ENCODE results near the gene IRAG1.

IRAG1 gene

DNA sequence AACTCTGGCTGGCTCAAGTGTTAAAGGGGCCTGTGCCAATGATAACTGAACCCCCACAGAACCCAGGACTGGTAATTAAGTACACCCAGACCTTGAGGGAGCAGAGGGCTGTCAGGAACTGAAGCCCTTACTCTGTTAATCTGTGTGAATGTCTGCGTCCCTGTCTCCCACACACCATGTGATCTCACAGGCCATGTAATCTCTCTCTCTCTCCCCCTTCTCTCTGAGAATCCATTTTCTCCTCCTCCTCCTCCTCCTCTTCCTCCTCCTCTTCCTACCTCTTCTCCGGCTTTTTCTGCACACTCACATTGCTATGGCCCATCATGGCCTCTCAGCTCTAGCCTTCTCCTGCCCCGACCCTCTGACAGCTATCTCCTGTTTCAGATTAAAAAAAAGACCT lies 14.6 kb upstream of the IRAG1 start:
- no peaks in the 10 kb centered on the region for H3K36me3 ChIP-seq (ENCODE audit: low read length)
- H3K27ac ChIP-seq (ENCODE audit: low read depth, low read length): no peak overlapping the region
- H3K27me3 ChIP-seq (ENCODE audit: low read length): no peaks in the 10 kb centered on the region
- H3K79me2 ChIP-seq (ENCODE audit: insufficient read depth, low read length): no peaks in the 10 kb centered on the region
- no peaks in the 10 kb centered on the region for H4K20me1 ChIP-seq (ENCODE audit: low read depth, low read length)
- no peaks in the 10 kb centered on the region for H3K9me2 ChIP-seq (replicated peaks; ENCODE audit: insufficient read depth, low read length)
- no peak overlapping the region for H2AFZ ChIP-seq (ENCODE audit: low read depth, low read length, severe bottlenecking)
- no peak for TF ChIP-seq EZH2phosphoT487 (conservative IDR thresholded peaks at IDR 0.05; ENCODE audit: low read length)
- no peak overlapping the region for H3K4me3 ChIP-seq (ENCODE audit: insufficient read depth, low read length, poor library complexity, severe bottlenecking)
- no peak overlapping the region for H3K4me2 ChIP-seq (ENCODE audit: low read depth, low read length, poor library complexity, severe bottlenecking)
- no peaks in the 10 kb centered on the region for H3F3A ChIP-seq (ENCODE audit: insufficient read depth)
- H3K9me3 ChIP-seq (ENCODE audit: insufficient read depth, low read length): no peaks in the 10 kb centered on the region
- no peak overlapping the region for H3K9ac ChIP-seq (ENCODE audit: low read length)

DNA sequence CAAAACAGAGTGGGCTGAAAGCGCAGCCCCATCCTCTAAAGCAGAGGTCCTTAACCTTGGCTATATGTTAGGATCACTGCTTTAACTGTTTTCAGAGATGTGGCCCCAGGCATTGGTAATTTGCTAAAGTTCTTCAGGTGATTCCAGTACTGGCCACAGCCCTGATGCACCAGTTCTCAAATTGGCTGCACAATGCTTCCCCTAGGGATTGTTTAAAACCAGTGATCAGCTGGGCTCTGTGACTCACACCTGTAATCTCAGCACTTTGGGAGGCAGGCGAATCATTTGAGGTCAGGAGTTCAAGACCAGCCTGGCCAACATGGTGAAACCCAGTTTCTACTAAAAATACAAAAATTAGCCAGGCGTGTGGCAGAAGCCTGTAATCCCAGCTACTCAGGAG lies 8.4 kb upstream of the IRAG1 start:
- H3K27me3 ChIP-seq (ENCODE audit: low read length): no peaks in the 10 kb centered on the region; the same call in 1 of the 2 replicates
- no peaks in the 10 kb centered on the region for H3K36me3 ChIP-seq (ENCODE audit: low read length)
- no peak overlapping the region for H3K4me2 ChIP-seq (ENCODE audit: low read depth, low read length, poor library complexity, severe bottlenecking)
- no peak overlapping the region for H3K27ac ChIP-seq (ENCODE audit: low read depth, low read length)
- no peaks in the 10 kb centered on the region for H3K9me2 ChIP-seq (replicated peaks; ENCODE audit: insufficient read depth, low read length)
- TF ChIP-seq EZH2phosphoT487 (conservative IDR thresholded peaks at IDR 0.05; ENCODE audit: low read length): no peak
- TF ChIP-seq, protein P1, sequence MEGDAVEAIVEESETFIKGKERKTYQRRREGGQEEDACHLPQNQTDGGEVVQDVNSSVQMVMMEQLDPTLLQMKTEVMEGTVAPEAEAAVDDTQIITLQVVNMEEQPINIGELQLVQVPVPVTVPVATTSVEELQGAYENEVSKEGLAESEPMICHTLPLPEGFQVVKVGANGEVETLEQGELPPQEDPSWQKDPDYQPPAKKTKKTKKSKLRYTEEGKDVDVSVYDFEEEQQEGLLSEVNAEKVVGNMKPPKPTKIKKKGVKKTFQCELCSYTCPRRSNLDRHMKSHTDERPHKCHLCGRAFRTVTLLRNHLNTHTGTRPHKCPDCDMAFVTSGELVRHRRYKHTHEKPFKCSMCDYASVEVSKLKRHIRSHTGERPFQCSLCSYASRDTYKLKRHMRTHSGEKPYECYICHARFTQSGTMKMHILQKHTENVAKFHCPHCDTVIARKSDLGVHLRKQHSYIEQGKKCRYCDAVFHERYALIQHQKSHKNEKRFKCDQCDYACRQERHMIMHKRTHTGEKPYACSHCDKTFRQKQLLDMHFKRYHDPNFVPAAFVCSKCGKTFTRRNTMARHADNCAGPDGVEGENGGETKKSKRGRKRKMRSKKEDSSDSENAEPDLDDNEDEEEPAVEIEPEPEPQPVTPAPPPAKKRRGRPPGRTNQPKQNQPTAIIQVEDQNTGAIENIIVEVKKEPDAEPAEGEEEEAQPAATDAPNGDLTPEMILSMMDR (IDR thresholded peaks at IDR 0.05; ENCODE audit: insufficient read depth, low read length, poor library complexity, severe bottlenecking): no peak
- H2AFZ ChIP-seq (ENCODE audit: low read depth, low read length, severe bottlenecking): no peak overlapping the region
- H4K20me1 ChIP-seq (ENCODE audit: low read depth, low read length): no peaks in the 10 kb centered on the region
- H3K9ac ChIP-seq (ENCODE audit: low read length): no peak overlapping the region
- H3K4me3 ChIP-seq (ENCODE audit: insufficient read depth, low read length, poor library complexity, severe bottlenecking): no peak overlapping the region
- no peaks in the 10 kb centered on the region for H3F3A ChIP-seq (ENCODE audit: insufficient read depth)
- H3K79me2 ChIP-seq (ENCODE audit: insufficient read depth, low read length): no peaks in the 10 kb centered on the region
- H3K9me3 ChIP-seq (ENCODE audit: insufficient read depth, low read length): peaks cover 5% of the 10 kb centered on the region; the same call in 1 of the 2 replicates

DNA sequence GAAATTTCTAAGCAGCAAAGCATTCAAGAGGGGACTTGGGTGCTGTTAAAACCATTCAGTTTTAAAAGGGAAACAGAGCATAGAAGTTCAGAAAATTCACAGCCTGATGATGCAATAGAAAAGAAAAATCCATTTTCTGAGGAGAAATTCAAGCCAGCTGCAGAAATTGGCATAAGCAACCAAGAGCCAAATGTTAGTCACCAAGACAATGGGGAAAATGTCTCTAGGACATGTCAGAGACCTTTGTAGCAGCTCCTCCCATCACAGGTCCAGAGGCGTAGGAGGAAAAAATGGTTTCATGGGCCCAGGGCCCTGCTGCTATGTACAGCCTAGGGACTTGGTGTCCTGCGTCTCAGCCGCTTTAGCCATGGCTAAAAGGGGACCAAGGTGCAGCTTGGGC lies 5.5 kb upstream of the IRAG1 start:
- H4K20me1 ChIP-seq (ENCODE audit: low read depth, low read length): no peaks in the 10 kb centered on the region
- no peaks in the 10 kb centered on the region for H3K79me2 ChIP-seq (ENCODE audit: insufficient read depth, low read length)
- H3K9me2 ChIP-seq (replicated peaks; ENCODE audit: insufficient read depth, low read length): no peaks in the 10 kb centered on the region
- no peak overlapping the region for H3K9ac ChIP-seq (ENCODE audit: low read length)
- no peak for TF ChIP-seq EZH2phosphoT487 (conservative IDR thresholded peaks at IDR 0.05; ENCODE audit: low read length)
- TF ChIP-seq, protein P1 (IDR thresholded peaks at IDR 0.05; ENCODE audit: insufficient read depth, low read length, poor library complexity, severe bottlenecking): no peak
- no peak overlapping the region for H3K4me3 ChIP-seq (ENCODE audit: insufficient read depth, low read length, poor library complexity, severe bottlenecking)
- no peak overlapping the region for H3K4me2 ChIP-seq (ENCODE audit: low read depth, low read length, poor library complexity, severe bottlenecking)
- H3K9me3 ChIP-seq (ENCODE audit: insufficient read depth, low read length): peaks cover 5% of the 10 kb centered on the region; the same call in 1 of the 2 replicates
- no peaks in the 10 kb centered on the region for H3F3A ChIP-seq (ENCODE audit: insufficient read depth)
- no peak overlapping the region for H3K27ac ChIP-seq (ENCODE audit: low read depth, low read length)
- H2AFZ ChIP-seq (ENCODE audit: low read depth, low read length, severe bottlenecking): no peak overlapping the region
- H3K27me3 ChIP-seq (ENCODE audit: low read length): no peaks in the 10 kb centered on the region; the same call in 1 of the 2 replicates
- H3K36me3 ChIP-seq (ENCODE audit: low read length): no peaks in the 10 kb centered on the region

DNA sequence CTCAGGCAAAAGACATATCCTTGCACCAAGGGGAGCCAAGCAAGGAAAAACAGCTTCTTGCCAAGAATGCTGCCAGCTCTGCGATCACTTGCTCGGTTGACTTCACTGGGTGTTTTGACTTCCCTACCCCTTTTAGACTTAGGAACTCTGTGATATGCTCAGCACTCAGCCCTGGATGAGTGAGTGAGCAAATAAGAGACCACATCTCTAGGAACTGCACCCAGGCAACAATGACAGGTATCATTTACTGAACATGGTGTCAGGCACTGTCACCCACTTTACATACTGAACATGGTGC lies 3.7 kb upstream of the IRAG1 start:
- Histone ChIP-seq H3K79me2 (ENCODE audit: insufficient read depth, low read length) (no peaks in the 10 kb centered on the region), H3K4me3 (ENCODE audit: insufficient read depth, low read length, poor library complexity, severe bottlenecking) (no peak overlapping the region), H2AFZ (ENCODE audit: low read depth, low read length, severe bottlenecking) (no peak overlapping the region), H3K9me3 (ENCODE audit: insufficient read depth, low read length) (peaks cover 5% of the 10 kb centered on the region; the same call in 1 of the 2 replicates), H3K36me3 (ENCODE audit: low read length) (no peaks in the 10 kb centered on the region), H3K9me2 (replicated peaks; ENCODE audit: insufficient read depth, low read length) (no peaks in the 10 kb centered on the region), H3K9ac (ENCODE audit: low read length) (no peak overlapping the region), H3F3A (ENCODE audit: insufficient read depth) (no peaks in the 10 kb centered on the region), H3K27me3 (ENCODE audit: low read length) (no peaks in the 10 kb centered on the region; the same call in 1 of the 2 replicates), H4K20me1 (ENCODE audit: low read depth, low read length) (no peaks in the 10 kb centered on the region), H3K4me2 (ENCODE audit: low read depth, low read length, poor library complexity, severe bottlenecking) (no peak overlapping the region), H3K27ac (ENCODE audit: low read depth, low read length) (no peak overlapping the region)
- TF ChIP-seq EZH2phosphoT487 (conservative IDR thresholded peaks at IDR 0.05; ENCODE audit: low read length): no peak
- TF ChIP-seq, protein P1 (IDR thresholded peaks at IDR 0.05; ENCODE audit: insufficient read depth, low read length, poor library complexity, severe bottlenecking): no peak
